GM12891 (cell line): Measurements from ENCODE around the gene PCDHA13.

Experiments
- POLR2A ChIP-seq: IDR thresholded peaks from 2 replicates; pipeline ENCODE4 v1.6.1; 2011; ENCODE audit warnings: low read depth, low read length, control low read depth
- POLR2AphosphoS5 ChIP-seq: IDR thresholded peaks from 2 replicates; pipeline ENCODE4 v1.6.1; 2011; ENCODE audit warnings: low read depth, low read length, control low read depth
- TAF1 ChIP-seq: IDR thresholded peaks from 2 replicates; pipeline ENCODE4 v1.6.1; 2011; ENCODE audit warnings: low read depth, low read length, control low read depth

- TF ChIP-seq POLR2AphosphoS5 (no peak), TAF1 (no peak), POLR2A (no peak)
These were observed 24.5 kb upstream of the PCDHA13 start for GRCh38 chr5:140857177-140857986.
